ENCODE data around the gene SMYD4.
"Not testable (repeated sequence)": the region's sequence is repeated elsewhere in the genome, so short reads cannot be mapped to it uniquely, and the experiment has no call there.

SMYD4 gene

GRCh38 chr17:1785930-1786329, 43.8 kb downstream of the SMYD4 start:
- in situ Hi-C loops (cut with HindIII; ENCODE audit: low sequenced_read_pairs), result loop anchor here (10.0 kb wide), 1 partner anchor 71 kb away; the partner anchor contains the start of gene TLCD2

- in situ Hi-C loops (cut with HindIII; ENCODE audit: low sequenced_read_pairs), result loop anchor here (5.0 to 10.0 kb wide), 4 partner anchors 63 to 132 kb away; partner anchors contain the start of gene TLCD2
Measured at GRCh38 chr17:1783834-1784611, 45.7 kb downstream of the SMYD4 start.

GRCh38 chr17:1783271-1783670, 46.4 kb downstream of the SMYD4 start:
- in situ Hi-C loops (cut with HindIII; ENCODE audit: low sequenced_read_pairs), result loop anchor here (5.0 to 10.0 kb wide), 4 partner anchors 64 to 131 kb away; partner anchors contain the start of gene TLCD2

GRCh38 chr17:1782171-1782567, 47.5 kb downstream of the SMYD4 start:
- in situ Hi-C loops (cut with HindIII; ENCODE audit: low sequenced_read_pairs), result loop anchor here (5.0 to 10.0 kb wide), 4 partner anchors 65 to 130 kb away; partner anchors contain the start of gene TLCD2

GRCh38 chr17:1779571-1780131, 50.1 kb downstream of the SMYD4 start:
- in situ Hi-C loops (cut with HindIII; ENCODE audit: low sequenced_read_pairs), result loop anchor here (5.0 to 10.0 kb wide), 4 partner anchors 65 to 127 kb away; partner anchors contain the start of gene TLCD2

DNA sequence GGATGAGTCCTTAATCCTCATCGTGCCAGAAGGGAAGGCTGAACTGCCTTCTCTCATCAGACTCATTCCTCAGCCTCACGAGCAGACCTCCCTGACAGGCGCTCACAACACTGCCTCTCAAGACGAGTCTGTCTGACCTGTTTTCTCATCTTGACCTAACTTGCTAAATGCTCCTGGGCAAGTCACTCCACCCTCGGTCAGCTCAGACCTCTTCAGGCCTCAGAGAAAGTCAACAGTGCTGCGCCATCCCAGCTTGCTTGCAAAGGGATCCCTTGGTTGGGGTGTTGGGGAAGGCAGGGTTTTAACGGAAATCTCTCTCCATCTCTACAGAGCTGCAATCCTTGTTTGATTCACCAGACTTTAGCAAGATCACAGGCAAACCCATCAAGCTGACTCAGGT, 52.8 kb downstream of the SMYD4 start:
- in situ Hi-C loops (cut with HindIII; ENCODE audit: low sequenced_read_pairs), result no loop called here

DNA sequence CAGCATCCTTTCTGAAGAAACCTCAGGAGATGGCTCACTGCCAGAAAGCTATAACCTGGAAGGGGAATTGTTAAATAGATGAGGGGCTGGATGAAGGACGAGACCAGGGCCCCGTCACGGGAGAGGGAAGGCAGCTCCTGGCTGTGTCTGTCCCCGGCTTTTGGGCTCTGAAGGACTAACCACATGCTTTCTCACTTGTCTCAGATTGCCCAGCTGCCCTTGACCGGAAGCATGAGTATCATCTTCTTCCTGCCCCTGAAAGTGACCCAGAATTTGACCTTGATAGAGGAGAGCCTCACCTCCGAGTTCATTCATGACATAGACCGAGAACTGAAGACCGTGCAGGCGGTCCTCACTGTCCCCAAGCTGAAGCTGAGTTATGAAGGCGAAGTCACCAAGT, 53.4 kb downstream of the SMYD4 start:
- in situ Hi-C loops (cut with HindIII; ENCODE audit: low sequenced_read_pairs), result no loop called here

DNA sequence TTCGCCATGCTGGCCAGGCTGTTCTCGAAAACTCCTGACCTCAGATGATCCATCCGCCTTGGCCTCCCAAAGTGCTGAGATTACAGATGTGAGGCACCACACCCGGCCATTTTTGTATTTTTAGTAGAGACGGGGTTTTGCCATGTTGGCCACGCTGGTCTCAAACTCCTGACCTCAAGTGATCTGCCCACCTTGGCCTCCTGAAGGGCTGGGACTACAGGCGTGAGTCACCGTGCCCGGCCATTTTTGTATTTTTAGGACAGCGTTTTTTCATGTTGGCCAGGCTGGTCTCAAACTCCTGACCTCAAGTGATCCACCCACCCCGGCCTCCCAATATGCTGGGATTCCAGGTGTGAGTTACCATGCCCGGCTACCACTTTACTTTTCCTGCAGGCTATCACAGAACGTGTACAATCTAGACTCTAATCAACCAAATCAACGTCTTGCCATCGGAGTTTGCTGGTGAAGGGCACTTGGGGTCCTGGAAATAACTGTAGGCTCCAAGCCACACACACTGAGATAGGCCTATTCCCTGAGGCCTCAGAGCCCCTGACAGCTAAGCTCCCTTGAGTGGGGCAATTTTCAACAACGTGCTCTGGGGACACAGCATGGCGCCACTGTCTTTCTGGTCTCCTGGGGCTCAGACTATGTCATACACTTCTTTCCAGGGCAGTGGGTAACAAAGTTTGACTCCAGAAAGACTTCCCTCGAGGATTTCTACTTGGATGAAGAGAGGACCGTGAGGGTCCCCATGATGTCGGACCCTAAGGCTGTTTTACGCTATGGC, 55.1 kb downstream of the SMYD4 start:
- in situ Hi-C loops (cut with HindIII; ENCODE audit: low sequenced_read_pairs), result no loop called here

DNA sequence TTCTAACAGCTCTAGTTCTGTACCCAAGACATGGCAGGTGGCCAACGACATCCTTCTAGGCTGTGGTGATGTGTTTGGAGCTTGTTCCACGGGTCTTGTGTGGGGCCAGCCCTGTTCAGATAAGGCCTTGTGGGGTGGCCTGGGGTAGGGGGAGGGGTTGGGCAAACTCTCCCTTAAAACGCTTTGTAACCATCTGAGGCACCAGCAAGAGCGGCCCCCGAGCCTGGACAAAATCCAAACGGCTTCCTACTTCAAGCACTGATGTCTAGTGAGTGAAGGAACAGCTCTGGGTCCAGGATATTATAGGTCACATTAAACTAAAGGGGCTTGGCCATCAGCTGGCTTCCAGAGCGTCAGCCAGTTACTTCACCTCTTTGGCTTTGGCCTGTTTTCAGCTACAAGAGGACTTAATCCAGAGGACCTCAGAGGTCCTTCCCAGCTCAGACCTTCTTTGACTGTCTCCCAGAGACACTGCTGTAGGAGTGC, 56.0 kb downstream of the SMYD4 start:
- in situ Hi-C loops (cut with HindIII; ENCODE audit: low sequenced_read_pairs), result no loop called here

DNA sequence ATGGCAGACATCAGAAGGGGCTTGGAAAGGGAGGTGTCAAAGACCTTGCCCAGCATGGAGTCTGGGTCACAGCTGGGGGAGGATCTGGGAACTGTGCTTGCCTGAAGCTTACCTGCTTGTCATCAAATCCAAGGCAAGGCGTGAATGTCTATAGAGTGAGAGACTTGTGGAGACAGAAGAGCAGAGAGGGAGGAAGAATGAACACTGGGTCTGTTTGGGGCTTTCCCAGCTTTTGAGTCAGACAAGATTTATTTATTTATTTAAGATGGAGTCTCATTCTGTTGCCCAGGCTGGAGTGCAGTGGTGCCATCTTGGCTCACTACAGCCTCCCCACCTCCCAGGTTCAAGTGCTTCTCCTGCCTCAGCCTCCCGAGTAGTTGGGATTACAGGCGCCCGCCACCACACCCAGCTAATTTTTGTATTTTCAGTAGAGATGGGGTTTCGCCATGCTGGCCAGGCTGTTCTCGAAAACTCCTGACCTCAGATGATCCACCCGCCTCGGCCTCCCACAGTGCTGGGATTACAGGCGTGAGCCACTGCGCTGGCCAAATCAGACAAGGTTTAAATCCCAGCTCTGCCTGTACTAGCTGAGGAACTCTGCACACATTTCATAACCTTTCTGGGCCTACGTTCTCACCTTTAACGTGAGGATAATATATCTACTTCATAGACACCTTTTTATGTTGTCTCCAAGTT, 56.6 kb downstream of the SMYD4 start:
- in situ Hi-C loops (cut with HindIII; ENCODE audit: low sequenced_read_pairs), result not testable (repeated sequence)

DNA sequence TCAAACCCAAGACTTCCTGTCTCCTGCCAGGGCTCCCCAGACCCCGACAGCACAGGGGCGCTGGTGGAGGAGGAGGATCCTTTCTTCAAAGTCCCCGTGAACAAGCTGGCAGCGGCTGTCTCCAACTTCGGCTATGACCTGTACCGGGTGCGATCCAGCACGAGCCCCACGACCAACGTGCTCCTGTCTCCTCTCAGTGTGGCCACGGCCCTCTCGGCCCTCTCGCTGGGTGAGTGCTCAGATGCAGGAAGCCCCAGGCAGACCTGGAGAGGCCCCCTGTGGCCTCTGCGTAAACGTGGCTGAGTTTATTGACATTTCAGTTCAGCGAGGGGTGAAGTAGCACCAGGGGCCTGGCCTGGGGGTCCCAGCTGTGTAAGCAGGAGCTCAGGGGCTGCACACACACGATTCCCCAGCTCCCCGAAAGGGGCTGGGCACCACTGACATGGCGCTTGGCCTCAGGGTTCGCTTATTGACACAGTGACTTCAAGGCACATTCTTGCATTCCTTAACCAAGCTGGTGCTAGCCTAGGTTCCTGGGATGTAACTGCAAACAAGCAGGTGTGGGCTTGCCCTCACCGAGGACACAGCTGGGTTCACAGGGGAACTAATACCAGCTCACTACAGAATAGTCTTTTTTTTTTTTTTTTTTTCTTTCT, 59.8 kb downstream of the SMYD4 start:
- in situ Hi-C loops (cut with HindIII; ENCODE audit: low sequenced_read_pairs), result loop anchor here (5.0 kb wide), 1 partner anchor 38 kb away; no protein-coding TSS in a partner anchor

GRCh38 chr17:1767358-1767757, 62.3 kb downstream of the SMYD4 start:
- in situ Hi-C loops (cut with HindIII; ENCODE audit: low sequenced_read_pairs), result loop anchor here (5.0 kb wide), 1 partner anchor 35 kb away; no protein-coding TSS in a partner anchor

DNA sequence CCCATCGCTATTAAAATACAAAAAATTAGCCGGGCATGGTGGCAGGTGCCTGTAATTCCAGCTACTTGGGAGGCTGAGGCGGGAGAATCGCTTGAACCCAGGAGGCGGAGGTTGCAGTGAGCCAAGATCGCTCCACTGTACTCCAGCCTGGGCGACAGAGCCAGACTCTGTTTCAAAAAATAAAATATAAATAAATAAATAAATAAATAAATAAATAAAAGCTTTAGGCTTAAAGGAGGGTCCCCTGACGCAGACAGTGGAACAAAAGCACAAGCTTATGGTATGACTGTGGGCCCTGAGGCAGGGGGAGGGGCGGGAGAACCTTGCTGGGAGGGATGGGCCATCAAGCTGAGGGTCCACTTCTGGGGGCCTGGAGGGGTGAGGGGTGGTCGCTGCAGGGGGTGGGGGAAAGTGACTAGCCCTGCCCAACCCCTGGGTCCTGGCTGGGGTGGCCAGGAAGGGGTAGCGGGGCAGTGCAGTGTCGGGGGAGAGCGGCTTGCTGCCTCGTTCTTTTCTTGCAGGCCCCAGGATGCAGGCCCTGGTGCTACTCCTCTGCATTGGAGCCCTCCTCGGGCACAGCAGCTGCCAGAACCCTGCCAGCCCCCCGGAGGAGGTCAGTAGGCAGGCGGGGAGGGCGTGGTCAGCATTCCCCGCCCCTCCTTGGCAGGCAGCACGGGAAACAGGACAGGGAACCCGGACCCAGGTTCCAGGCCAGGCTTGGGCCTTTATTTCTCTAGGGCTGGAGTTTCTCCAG, 63.1 kb downstream of the SMYD4 start:
- in situ Hi-C loops (cut with HindIII; ENCODE audit: low sequenced_read_pairs), result loop anchor here (5.0 kb wide), 1 partner anchor 34 kb away; no protein-coding TSS in a partner anchor

DNA sequence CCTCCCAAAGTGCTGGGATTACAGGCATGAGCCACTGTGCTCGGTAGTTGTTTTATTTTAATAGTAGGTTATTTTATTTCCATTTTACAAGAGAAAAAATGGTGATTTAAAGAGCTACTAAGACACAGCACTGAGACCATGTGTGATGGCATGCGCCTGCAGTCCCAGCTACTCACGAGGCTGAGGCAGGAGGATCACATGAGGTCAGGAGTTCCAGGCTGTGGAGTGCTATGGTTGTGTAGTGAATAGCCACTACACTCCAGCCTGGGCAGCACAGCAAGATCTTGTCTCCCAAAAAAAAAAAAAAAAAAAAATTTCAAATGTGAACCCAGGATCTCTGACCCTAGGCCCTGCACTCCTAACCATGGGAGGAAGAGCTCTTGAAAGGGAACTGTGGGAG, 64.1 kb downstream of the SMYD4 start:
- in situ Hi-C loops (cut with HindIII; ENCODE audit: low sequenced_read_pairs), result loop anchor here (5.0 kb wide), 1 partner anchor 33 kb away; no protein-coding TSS in a partner anchor

DNA sequence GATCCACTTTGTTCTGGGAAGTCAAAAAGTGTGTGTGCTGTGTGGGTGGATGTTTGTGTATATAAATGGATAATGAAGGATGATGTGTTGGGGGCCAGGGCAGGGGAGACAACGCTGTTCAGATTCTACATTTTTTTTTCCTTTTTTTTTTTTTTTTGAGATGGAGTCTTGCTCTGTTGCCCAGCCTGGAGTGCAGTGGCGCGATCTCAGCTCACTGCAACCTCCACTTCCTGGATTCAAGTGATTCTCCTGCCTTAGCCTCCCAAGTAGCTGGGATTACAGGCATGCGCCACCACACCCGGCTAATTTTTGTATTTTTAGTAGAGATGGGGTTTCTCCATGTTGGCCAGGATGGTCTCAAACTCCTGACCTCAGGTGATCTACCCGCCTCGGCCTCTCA, 65.0 kb downstream of the SMYD4 start:
- in situ Hi-C loops (cut with HindIII; ENCODE audit: low sequenced_read_pairs), result loop anchor here (5.0 kb wide), 1 partner anchor 32 kb away; no protein-coding TSS in a partner anchor

- in situ Hi-C loops (cut with HindIII; ENCODE audit: low sequenced_read_pairs), result no loop called here
Measured at GRCh38 chr17:1764284-1764683, 65.4 kb downstream of the SMYD4 start.

- in situ Hi-C loops (cut with HindIII; ENCODE audit: low sequenced_read_pairs), result no loop called here
Measured at GRCh38 chr17:1762901-1763898, 66.5 kb downstream of the SMYD4 start.
